Endodermal cell (in vitro differentiated cells): ENCODE measurements around the gene PVALEF. TPM values are rescaled to one million over a fixed set of nuclear protein-coding genes. Genes with fewer than 3 reads are reported as not detected.

ENCODE experiments used
- DNase-seq: peaks from one replicate; pipeline ENCODE4 v3.0.0-alpha.2; 2017
- H3K27ac ChIP-seq: 2 replicates; pipeline ENCODE4 v1.5.1; 2013; ENCODE audit warnings: mild to moderate bottlenecking, low read depth, low read length, moderate library complexity
- H3K27me3 ChIP-seq: 2 replicates; pipeline ENCODE4 v1.6.1; 2013; ENCODE audit warnings: mild to moderate bottlenecking, low read length, moderate library complexity; ENCODE audit not compliant: insufficient read depth, control insufficient read depth, poor library complexity, severe bottlenecking
- H3K36me3 ChIP-seq: 2 replicates; pipeline ENCODE4 v1.7.0; 2013; ENCODE audit warnings: mild to moderate bottlenecking, low read length, moderate library complexity; ENCODE audit not compliant: control insufficient read depth, insufficient read depth
- H3K4me1 ChIP-seq: one replicate; pipeline ENCODE4 v1.7.0; 2013; ENCODE audit warnings: low read length; ENCODE audit not compliant: control insufficient read depth, insufficient read depth
- H3K4me3 ChIP-seq: 2 replicates; pipeline ENCODE4 v1.5.1; 2013; ENCODE audit warnings: mild to moderate bottlenecking, low read length, moderate library complexity
- H3K9ac ChIP-seq: 2 replicates; pipeline ENCODE4 v1.6.1; 2013; ENCODE audit warnings: mild to moderate bottlenecking, low read length, moderate library complexity; ENCODE audit not compliant: poor library complexity, severe bottlenecking; ENCODE audit errors: extremely low read depth
- H3K9me3 ChIP-seq: 2 replicates; pipeline ENCODE4 v1.6.1; 2013; ENCODE audit warnings: mild to moderate bottlenecking, low read length, moderate library complexity; ENCODE audit not compliant: control insufficient read depth
- H3K27ac Mint-ChIP-seq: 2 replicates; pipeline ENCODE4 v1.8.0; 2020; ENCODE audit warnings: mixed read lengths
- H3K27me3 Mint-ChIP-seq: 2 replicates; pipeline ENCODE4 v1.8.0; 2021; ENCODE audit warnings: mild to moderate bottlenecking, mixed read lengths; ENCODE audit not compliant: insufficient read depth
- H3K36me3 Mint-ChIP-seq: 2 replicates; pipeline ENCODE4 v1.8.0; 2020; ENCODE audit warnings: low read depth, mixed read lengths
- H3K4me1 Mint-ChIP-seq: 2 replicates; pipeline ENCODE4 v1.8.0; 2020; ENCODE audit warnings: mixed read lengths
- H3K4me3 Mint-ChIP-seq: 2 replicates; pipeline ENCODE4 v1.8.0; 2020; ENCODE audit warnings: mild to moderate bottlenecking, moderate library complexity, mixed read lengths
- H3K9me3 Mint-ChIP-seq: 2 replicates; pipeline ENCODE4 v1.8.0; 2020; ENCODE audit warnings: mild to moderate bottlenecking, mixed read lengths
- CTCF ChIP-seq: fragments of 200-600 bp; sonication (generic); conservative IDR thresholded peaks from 2 replicates; pipeline ENCODE4 v1.5.0; 2021; ENCODE audit warnings: antibody characterized with exemption, mild to moderate bottlenecking
- WGBS, 2 experiments: methylation state at CpG; one replicate each; pipeline versions ENCODE4 v1.1.5 to v1.1.7; 2013; ENCODE audit warnings: missing lambda C conversion rate in 2 of 2, mixed read lengths in 1 of 2; ENCODE audit not compliant: insufficient coverage in 1 of 2, insufficient read length in 1 of 2; 5-methylcytosine and 5-hydroxymethylcytosine counted together
- total RNA-seq, 2 donors: library from RNA; stranded (reverse); fragmentation: NEBNext Ultra II Directional in 1 of 2; extraction: Animal tissue kit (Norgen Biotek cat#: 25700) in 1 of 2; gene quantifications; 2 replicates in 1 of 2; 3 replicates in 1 of 2; pipeline ENCODE4 v1.2.1, GENCODE V29; 2021

Gene PVALEF
- total RNA-seq, 2 donors from 2014 or later, result not detected

- H3K4me1 ChIP-seq, result no peaks in the 10 kb centered on the region
- Mint-ChIP-seq H3K9me3 (peaks cover 2% of the 10 kb centered on the region), H3K36me3 (no peaks in the 10 kb centered on the region), H3K27me3 (no peaks in the 10 kb centered on the region), H3K4me1 (no peaks in the 10 kb centered on the region), H3K4me3 (no peak overlapping the region), H3K27ac (no peak overlapping the region)
- no peak overlapping the region for H3K4me3 ChIP-seq
- no peaks in the 10 kb centered on the region for H3K27me3 ChIP-seq
- H3K36me3 ChIP-seq, result no peaks in the 10 kb centered on the region
- DNase-seq, result no peak
- no peak for TF ChIP-seq CTCF
- H3K27ac ChIP-seq, result no peak overlapping the region
- WGBS, 2 experiments, result 83 to 87% methylated on average over 9 to 25 of the region's 25 CpGs
- peaks cover 6% of the 10 kb centered on the region for H3K9me3 ChIP-seq
- H3K9ac ChIP-seq, result no peak overlapping the region
These were observed 13.1 kb downstream of the PVALEF start for GRCh38 chr17:81178136-81179091.

DNA sequence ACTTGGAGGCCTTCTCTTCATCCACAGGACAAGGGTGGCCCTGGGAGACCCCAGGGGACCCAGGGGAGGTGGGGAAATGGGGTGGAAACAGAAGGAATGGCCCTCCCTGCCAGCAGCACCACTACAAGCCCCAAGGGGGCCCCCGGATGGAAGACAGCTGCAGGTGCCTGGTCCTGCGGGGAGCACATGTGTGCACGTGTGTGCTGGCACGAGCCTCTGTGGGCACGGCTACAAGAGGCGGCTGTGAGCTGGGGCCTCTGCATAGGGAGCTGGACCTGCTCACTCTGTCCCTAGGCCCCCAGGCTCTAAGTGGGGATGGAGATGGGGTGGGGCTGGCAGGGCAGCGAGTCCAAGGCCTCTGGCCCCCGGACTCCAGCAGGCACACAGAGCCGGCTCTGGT lies 13.9 kb downstream of the PVALEF start:
- H3K4me3 Mint-ChIP-seq, result no peak overlapping the region
- peaks cover 6% of the 10 kb centered on the region for H3K9me3 ChIP-seq
- H3K36me3 ChIP-seq, result no peaks in the 10 kb centered on the region
- H3K27me3 ChIP-seq, result no peaks in the 10 kb centered on the region
- no peaks in the 10 kb centered on the region for H3K36me3 Mint-ChIP-seq
- WGBS, 2 experiments, result 92% methylated on average over 9 of the region's 9 CpGs; no CpG with 5 or more reads in 1 of the 2 experiments
- no peak overlapping the region for H3K27ac ChIP-seq
- H3K4me3 ChIP-seq, result no peak overlapping the region
- no peak for DNase-seq
- no peaks in the 10 kb centered on the region for H3K4me1 Mint-ChIP-seq
- no peaks in the 10 kb centered on the region for H3K27me3 Mint-ChIP-seq
- no peak overlapping the region for H3K9ac ChIP-seq
- H3K9me3 Mint-ChIP-seq, result peaks cover 2% of the 10 kb centered on the region
- H3K27ac Mint-ChIP-seq, result no peak overlapping the region
- TF ChIP-seq CTCF, result no peak
- no peaks in the 10 kb centered on the region for H3K4me1 ChIP-seq

DNA sequence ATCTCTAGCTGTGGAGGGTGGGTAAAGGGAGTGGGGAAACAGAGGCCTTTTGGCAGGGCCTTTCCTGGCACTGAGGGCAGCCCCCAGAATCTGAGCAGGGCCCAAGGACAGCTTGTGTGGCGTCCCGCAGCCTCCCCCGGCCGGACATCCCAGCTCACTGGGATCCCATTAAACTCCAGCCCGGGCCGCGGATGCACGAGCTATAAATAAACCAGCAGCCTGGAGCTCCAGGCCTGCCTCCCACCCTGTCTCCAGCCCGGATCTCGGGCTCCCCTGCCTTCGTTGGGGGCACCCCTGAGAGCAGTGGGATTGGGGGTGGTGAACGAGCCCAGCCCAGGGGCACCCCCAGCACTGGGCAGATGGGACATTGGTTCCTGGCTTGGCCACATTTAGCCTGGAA lies 14.6 kb downstream of the PVALEF start:
- Mint-ChIP-seq H3K27ac (no peak overlapping the region), H3K4me3 (no peak overlapping the region), H3K9me3 (peaks cover 2% of the 10 kb centered on the region), H3K27me3 (no peaks in the 10 kb centered on the region), H3K4me1 (no peaks in the 10 kb centered on the region), H3K36me3 (no peaks in the 10 kb centered on the region)
- no peak overlapping the region for H3K4me3 ChIP-seq
- H3K36me3 ChIP-seq, result no peaks in the 10 kb centered on the region
- no peak overlapping the region for H3K27ac ChIP-seq
- WGBS, 2 experiments, result 93 to 95% methylated on average over 12 of the region's 12 CpGs
- no peaks in the 10 kb centered on the region for H3K4me1 ChIP-seq
- no peak for TF ChIP-seq CTCF
- DNase-seq, result no peak
- H3K9ac ChIP-seq, result no peak overlapping the region
- H3K9me3 ChIP-seq, result peaks cover 6% of the 10 kb centered on the region
- H3K27me3 ChIP-seq, result no peaks in the 10 kb centered on the region
